Loucy (cell line): ENCODE measurements around the gene EVI5.

Source experiments
- EZH2phosphoT487 ChIP-seq: fragments of 200-600 bp; IDR thresholded peaks from 2 replicates; pipeline ENCODE4 v1.6.1; 2018; ENCODE audit warnings: antibody characterized with exemption, mild to moderate bottlenecking, moderate library complexity, borderline replicate concordance
- TF ChIP-seq, protein P1 (sequence below): fragments of 200-600 bp; sonication (generic); conservative IDR thresholded peaks from 2 replicates; pipeline ENCODE4 v1.5.1; 2014; ENCODE audit warnings: mild to moderate bottlenecking, antibody characterized with exemption, low read length

DNA sequence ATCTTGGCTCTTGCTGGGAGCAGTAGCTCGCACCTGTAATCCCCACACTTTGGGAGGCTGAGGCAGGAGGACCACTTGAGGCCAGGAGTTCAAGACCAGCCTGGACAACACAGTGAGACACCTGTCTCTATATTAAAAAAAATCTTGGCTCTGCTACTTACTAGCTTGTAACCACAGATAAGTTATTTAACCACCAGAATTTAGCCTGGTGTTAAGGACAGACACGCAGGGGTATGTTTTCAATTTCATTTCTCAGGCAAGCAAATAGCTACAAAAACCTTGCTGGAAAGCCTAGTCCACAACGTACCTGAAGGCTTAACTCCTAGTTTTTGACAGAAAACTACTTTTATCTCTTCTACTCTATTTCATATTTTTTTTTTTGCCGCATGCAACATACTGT is 273.4 kb downstream of the EVI5 start:
- TF ChIP-seq, protein P1, sequence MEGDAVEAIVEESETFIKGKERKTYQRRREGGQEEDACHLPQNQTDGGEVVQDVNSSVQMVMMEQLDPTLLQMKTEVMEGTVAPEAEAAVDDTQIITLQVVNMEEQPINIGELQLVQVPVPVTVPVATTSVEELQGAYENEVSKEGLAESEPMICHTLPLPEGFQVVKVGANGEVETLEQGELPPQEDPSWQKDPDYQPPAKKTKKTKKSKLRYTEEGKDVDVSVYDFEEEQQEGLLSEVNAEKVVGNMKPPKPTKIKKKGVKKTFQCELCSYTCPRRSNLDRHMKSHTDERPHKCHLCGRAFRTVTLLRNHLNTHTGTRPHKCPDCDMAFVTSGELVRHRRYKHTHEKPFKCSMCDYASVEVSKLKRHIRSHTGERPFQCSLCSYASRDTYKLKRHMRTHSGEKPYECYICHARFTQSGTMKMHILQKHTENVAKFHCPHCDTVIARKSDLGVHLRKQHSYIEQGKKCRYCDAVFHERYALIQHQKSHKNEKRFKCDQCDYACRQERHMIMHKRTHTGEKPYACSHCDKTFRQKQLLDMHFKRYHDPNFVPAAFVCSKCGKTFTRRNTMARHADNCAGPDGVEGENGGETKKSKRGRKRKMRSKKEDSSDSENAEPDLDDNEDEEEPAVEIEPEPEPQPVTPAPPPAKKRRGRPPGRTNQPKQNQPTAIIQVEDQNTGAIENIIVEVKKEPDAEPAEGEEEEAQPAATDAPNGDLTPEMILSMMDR, result no peak
- no peak for TF ChIP-seq EZH2phosphoT487
